H1 (cell line): ENCODE data around the gene KCTD21. TPM values are rescaled to one million over a fixed set of nuclear protein-coding genes. Genes with fewer than 3 reads are reported as not detected.

Experiments used
- CTCF ChIA-PET: fragments of 300-600 bp; sonication (Branson Sonifier 250); formaldehyde crosslinking; loops from one replicate; lab custom pipeline; 2021; ENCODE audit not compliant: partially characterized antibody; lab: Charles Lee
- POLR2A ChIA-PET: fragments of 300-600 bp; sonication (Branson Sonifier 250); formaldehyde crosslinking; loops from one replicate; lab custom pipeline; 2021; ENCODE audit warnings: inconsistent platforms; ENCODE audit not compliant: partially characterized antibody; lab: Charles Lee
- DNase-seq, 2 experiments: peaks; one replicate each; pipeline versions ENCODE4 v3.0.0 to v3.0.0-alpha.2; 2010 to 2022; ENCODE audit warnings: low spot score in 2 of 2, low read depth in 1 of 2, mixed read lengths in 1 of 2
- FAIRE-seq: peaks from 2 replicates; lab custom pipeline; 2011; peaks lifted over from hg19 to GRCh38; lab: Jason Lieb, UNC
- H2AFZ ChIP-seq: 2 replicates; pipeline ENCODE4 v1.8.1; 2012; ENCODE audit warnings: low read length, inconsistent platforms
- H2AK5ac ChIP-seq: 2 replicates; pipeline ENCODE4 v1.6.1; 2013; ENCODE audit warnings: low read depth, low read length
- H2BK120ac ChIP-seq: replicated peaks from 2 replicates; pipeline ENCODE3; 2013; ENCODE audit warnings: low read depth, low read length, inconsistent platforms
- H2BK12ac ChIP-seq: 2 replicates; pipeline ENCODE4 v1.6.1; 2013; ENCODE audit warnings: low read depth, low read length
- H2BK15ac ChIP-seq: 2 replicates; pipeline ENCODE4 v1.6.1; 2013; ENCODE audit warnings: low read length
- H2BK20ac ChIP-seq: 2 replicates; pipeline ENCODE4 v1.6.1; 2013; ENCODE audit warnings: low read length
- H2BK5ac ChIP-seq: 2 replicates; pipeline ENCODE4 v1.6.1; 2013; ENCODE audit warnings: low read depth, low read length
- H3K14ac ChIP-seq: 2 replicates; pipeline ENCODE4 v1.6.1; 2013; ENCODE audit warnings: inconsistent platforms; ENCODE audit not compliant: insufficient read length
- H3K18ac ChIP-seq: 2 replicates; pipeline ENCODE4 v1.6.1; 2013; ENCODE audit warnings: low read length; ENCODE audit errors: extremely low read depth
- H3K23ac ChIP-seq: 2 replicates; pipeline ENCODE4 v1.6.1; 2013; ENCODE audit warnings: inconsistent platforms; ENCODE audit not compliant: insufficient read length
- H3K23me2 ChIP-seq: 2 replicates; pipeline ENCODE4 v1.6.1; 2013; ENCODE audit warnings: low read depth, low read length
- H3K27ac ChIP-seq: 2 replicates; pipeline ENCODE4 v1.6.1; 2011; ENCODE audit warnings: low read depth, low read length, inconsistent platforms
- H3K27me3 ChIP-seq, 4 experiments: replicated peaks in 1 of 4; 1 replicate in 1 of 4; 2 replicates in 3 of 4; pipeline versions ENCODE4 v1.6.1 to v1.8.1; 2011 to 2013; ENCODE audit warnings: low read length in 3 of 4, mild to moderate bottlenecking in 3 of 4, inconsistent platforms in 2 of 4, mixed read lengths in 2 of 4, moderate library complexity in 1 of 4; ENCODE audit not compliant: control insufficient read depth in 3 of 4, insufficient read depth in 3 of 4; ENCODE audit errors: extremely low read depth in 1 of 4
- H3K36me3 ChIP-seq, 4 experiments: 2 replicates each; pipeline versions ENCODE4 v1.6.1 to v1.8.1; 2011 to 2013; ENCODE audit warnings: mild to moderate bottlenecking in 4 of 4, low read length in 3 of 4, moderate library complexity in 2 of 4, control low read depth in 1 of 4, inconsistent platforms in 1 of 4; ENCODE audit not compliant: insufficient read depth in 4 of 4, control insufficient read depth in 2 of 4
- H3K4ac ChIP-seq: replicated peaks from 2 replicates; pipeline ENCODE3; 2013; ENCODE audit warnings: low read length, low read depth, mixed read lengths, inconsistent platforms; ENCODE audit not compliant: insufficient read length
- H3K4me1 ChIP-seq, 4 experiments: replicated peaks in 1 of 4; 1 replicate in 1 of 4; 2 replicates in 3 of 4; pipeline versions ENCODE4 v1.6.1 to v1.8.1; 2011 to 2013; ENCODE audit warnings: low read length in 3 of 4, inconsistent platforms in 2 of 4, mixed read lengths in 1 of 4; ENCODE audit not compliant: insufficient read depth in 4 of 4, control insufficient read depth in 3 of 4
- H3K4me2 ChIP-seq, 2 experiments: 2 replicates each; pipeline versions ENCODE4 v1.6.1 to v1.8.1; 2011 to 2013; ENCODE audit warnings: low read depth in 2 of 2, low read length in 2 of 2, control low read depth in 1 of 2, inconsistent platforms in 1 of 2, mild to moderate bottlenecking in 1 of 2; ENCODE audit not compliant: insufficient read depth in 1 of 2
- H3K4me3 ChIP-seq, 4 experiments: fragments of 200-600, 300-600 bp in 1 of 4; sonication (generic), shearing (Covaris generic), sonication (Bioruptor Twin) in 1 of 4; 2 replicates each; pipeline versions ENCODE4 v1.5.1 to v1.8.1; 2011 to 2016; ENCODE audit warnings: low read length in 4 of 4, low read depth in 3 of 4, control low read depth in 2 of 4, inconsistent platforms in 2 of 4, mild to moderate bottlenecking in 2 of 4, mixed read lengths in 1 of 4, moderate library complexity in 1 of 4; ENCODE audit not compliant: insufficient read depth in 2 of 4; ENCODE audit errors: extremely low read depth in 1 of 4
- H3K56ac ChIP-seq: replicated peaks from 2 replicates; pipeline ENCODE3; 2013; ENCODE audit warnings: low read depth, mild to moderate bottlenecking, mixed read lengths, low read length, inconsistent platforms; ENCODE audit not compliant: insufficient read length
- H3K79me1 ChIP-seq: 2 replicates; pipeline ENCODE4 v1.6.1; 2013; ENCODE audit warnings: low read depth, low read length, control low read depth
- H3K79me2 ChIP-seq, 2 experiments: 2 replicates each; pipeline versions ENCODE4 v1.6.1 to v1.8.1; 2012 to 2013; ENCODE audit warnings: low read length in 2 of 2, mild to moderate bottlenecking in 2 of 2, inconsistent platforms in 1 of 2; ENCODE audit not compliant: insufficient read depth in 2 of 2, control insufficient read depth in 1 of 2
- H3K9ac ChIP-seq, 4 experiments: replicated peaks in 1 of 4; 1 replicate in 1 of 4; 2 replicates in 3 of 4; pipeline versions ENCODE4 v1.6.1 to v1.8.1; 2011 to 2013; ENCODE audit warnings: low read depth in 3 of 4, low read length in 3 of 4, control low read depth in 2 of 4, mild to moderate bottlenecking in 2 of 4, moderate library complexity in 2 of 4, inconsistent platforms in 1 of 4; ENCODE audit errors: extremely low read depth in 1 of 4
- H3K9me3 ChIP-seq, 2 experiments: 2 replicates each; pipeline versions ENCODE4 v1.6.1 to v1.8.1; 2012 to 2013; ENCODE audit warnings: mild to moderate bottlenecking in 2 of 2, moderate library complexity in 2 of 2, control low read depth in 1 of 2, inconsistent platforms in 1 of 2, low read depth in 1 of 2, low read length in 1 of 2, mixed read lengths in 1 of 2; ENCODE audit not compliant: insufficient read depth in 2 of 2
- H4K20me1 ChIP-seq, 2 experiments: replicated peaks in 1 of 2; 2 replicates each; pipeline versions ENCODE3 to v1.8.1; 2011 to 2013; ENCODE audit warnings: inconsistent platforms in 2 of 2, low read length in 2 of 2, mild to moderate bottlenecking in 1 of 2; ENCODE audit not compliant: insufficient read depth in 2 of 2, control insufficient read depth in 1 of 2
- H4K5ac ChIP-seq: 2 replicates; pipeline ENCODE4 v1.6.1; 2013; ENCODE audit warnings: low read length, low read depth, mixed read lengths, inconsistent platforms; ENCODE audit not compliant: insufficient read length
- H4K8ac ChIP-seq: 2 replicates; pipeline ENCODE4 v1.8.0; 2013; ENCODE audit warnings: mild to moderate bottlenecking, moderate library complexity, low read length, inconsistent platforms; ENCODE audit not compliant: insufficient read depth; ENCODE audit errors: extremely low read depth
- H4K91ac ChIP-seq: replicated peaks from 2 replicates; pipeline ENCODE3; 2013; ENCODE audit warnings: low read length, mixed read lengths, inconsistent platforms; ENCODE audit not compliant: insufficient read length
- GABPA ChIP-seq: IDR thresholded peaks from 2 replicates; pipeline ENCODE4 v1.6.1; 2011; ENCODE audit warnings: mild to moderate bottlenecking, low read length, moderate library complexity, borderline replicate concordance; ENCODE audit not compliant: insufficient read depth
- HDAC2 ChIP-seq, 2 experiments: fragments of 300-600 bp in 1 of 2; sonication (generic) in 1 of 2; IDR thresholded peaks; 2 replicates each; pipeline ENCODE4 v1.6.1; 2011 to 2012; ENCODE audit warnings: low read depth in 2 of 2, low read length in 2 of 2, mild to moderate bottlenecking in 2 of 2, moderate library complexity in 2 of 2, borderline replicate concordance in 1 of 2, inconsistent platforms in 1 of 2
- JUN ChIP-seq: IDR thresholded peaks from 2 replicates; pipeline ENCODE4 v1.6.1; 2011; ENCODE audit warnings: low read depth, mild to moderate bottlenecking, improper control_type of control experiment, low read length
- KDM5A ChIP-seq: fragments of 200-600 bp; IDR thresholded peaks from 2 replicates; pipeline ENCODE4 v1.7.1; 2012; ENCODE audit warnings: mild to moderate bottlenecking, low read length, inconsistent platforms, mixed read lengths
- POLR2AphosphoS5 ChIP-seq: IDR thresholded peaks from 2 replicates; pipeline ENCODE4 v1.6.1; 2011; ENCODE audit warnings: low read depth, low read length
- RNF2 ChIP-seq: fragments of 200-900, 300-1000 bp; sonication (generic); IDR thresholded peaks from 2 replicates; pipeline ENCODE4 v1.7.1; 2016; ENCODE audit warnings: borderline replicate concordance, low read depth, mild to moderate bottlenecking, antibody characterized with exemption, low read length; ENCODE audit not compliant: poor library complexity, severe bottlenecking; ENCODE audit errors: missing control alignments
- SP2 ChIP-seq: IDR thresholded peaks from 2 replicates; pipeline ENCODE4 v1.6.1; 2012; ENCODE audit warnings: mild to moderate bottlenecking, low read length, inconsistent platforms
- YY1 ChIP-seq: IDR thresholded peaks from 2 replicates; pipeline ENCODE4 v1.6.1; 2011; ENCODE audit warnings: low read depth, mild to moderate bottlenecking, low read length
- WGBS, 2 experiments: shearing (Covaris generic) in 1 of 2; methylation state at CpG; one replicate each; pipeline versions ENCODE4 v1.1.6 to v1.1.7; 2013 to 2015; ENCODE audit warnings: low lambda C conversion rate in 2 of 2, mixed read lengths in 2 of 2, inconsistent platforms in 1 of 2, low coverage in 1 of 2, missing lambda C conversion rate in 1 of 2; ENCODE audit not compliant: insufficient replicate concordance in 2 of 2, insufficient coverage in 1 of 2, insufficient read length in 1 of 2; ENCODE audit errors: extremely low coverage in 1 of 2, missing lambda C conversion rate in 1 of 2; 5-methylcytosine and 5-hydroxymethylcytosine counted together
- polyA plus RNA-seq, 7 experiments: library from polyadenylated mRNA; depleted of rRNA in 3 of 7; stranded (reverse) in 5 of 7; unstranded in 2 of 7; fragments of >200 nt in 5 of 7; fragments of 200-250 nt in 2 of 7; gene quantifications; 1 replicate in 5 of 7; 2 replicates in 1 of 7; 4 replicates in 1 of 7; pipeline versions ENCODE4 v1.2.1 to v1.2.3, GENCODE V29; 2011 to 2013; ENCODE audit warnings: missing spikeins in 2 of 7, mixed read lengths in 2 of 7
- total RNA-seq: library from RNA; stranded (reverse); fragmentation: NEBNext Ultra II Directional; extraction: Animal tissue kit (Norgen Biotek cat#: 25700); gene quantifications from 2 replicates; pipeline ENCODE4 v1.2.1, GENCODE V29; 2021
- TF ChIP-seq, protein P1 (sequence below): IDR thresholded peaks from 2 replicates; pipeline ENCODE4 v1.6.1; 2012; ENCODE audit warnings: inconsistent platforms
- TF ChIP-seq, protein P2 (sequence below), 3 experiments: IDR thresholded peaks; 1 replicate in 2 of 3; 2 replicates in 1 of 3; pipeline versions ENCODE4 v1.5.1 to v1.6.1; 2011; ENCODE audit warnings: low read length in 3 of 3, mild to moderate bottlenecking in 3 of 3, inconsistent platforms in 2 of 3, low read depth in 1 of 3, moderate library complexity in 1 of 3; ENCODE audit not compliant: insufficient read depth in 1 of 3; ENCODE audit errors: control extremely low read depth in 1 of 3

KCTD21 gene
- total and polyA plus RNA-seq, 2 of the 8 experiments (the other 6 are each of a cell fraction or from before 2014, with no cell fraction given): 3.2 to 4.1 TPM

DNA sequence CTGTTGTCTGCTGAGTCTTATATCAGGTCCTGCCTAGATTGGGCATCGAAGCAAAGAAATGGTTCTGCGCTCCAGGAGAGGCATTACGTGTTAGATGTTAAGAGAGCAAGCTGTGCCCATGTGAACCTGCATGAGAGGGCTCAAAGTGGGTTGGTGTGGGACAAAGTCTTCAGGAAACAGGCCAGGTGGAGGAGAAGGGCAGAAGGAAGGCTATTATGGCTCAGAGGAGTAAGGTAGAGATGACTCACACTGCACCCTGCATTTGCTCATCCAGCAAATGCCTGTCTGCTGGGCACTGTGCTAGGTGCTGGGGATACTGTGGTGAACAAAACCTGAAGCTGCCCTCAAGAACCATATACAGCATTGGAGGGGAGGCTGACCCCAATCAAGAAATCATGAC lies 6.1 kb upstream of the KCTD21 start:
- peaks cover 0 to under 1% (median under 1%) of the 10 kb centered on the region in 4 experiments; a peak in 4 of 7 replicates for H3K4me1 ChIP-seq
- no peak overlapping the region for H3K4ac ChIP-seq
- no peaks in the 10 kb centered on the region for H3K79me2 ChIP-seq
- no peak overlapping the region for H2BK12ac ChIP-seq
- H2AK5ac ChIP-seq: no peak overlapping the region
- no peaks in the 10 kb centered on the region for H3K23me2 ChIP-seq
- FAIRE-seq: no peak
- H3K9me3 ChIP-seq: no peaks in the 10 kb centered on the region
- no peak overlapping the region for H3K4me2 ChIP-seq
- H4K91ac ChIP-seq: no peak overlapping the region
- no peak overlapping the region for H2BK120ac ChIP-seq
- H2AFZ ChIP-seq: no peak overlapping the region
- no peak overlapping the region for H3K56ac ChIP-seq
- H4K8ac ChIP-seq: no peak overlapping the region
- no peak overlapping the region for H3K14ac ChIP-seq
- POLR2A ChIA-PET: interaction anchor here (1.0 to 1.5 kb wide), 2 partner anchors 14 to 27 kb away, joined by 3 read pairs; no protein-coding TSS in a partner anchor
- no peak overlapping the region for H3K18ac ChIP-seq
- no peaks in the 10 kb centered on the region for H3K36me3 ChIP-seq
- H3K27me3 ChIP-seq: 0 out of 7 replicates have a peak, but pooled peaks cover 0 to 2% (median 0%) of the 10 kb centered on the region in 4 experiments
- no peak overlapping the region for H3K27ac ChIP-seq
- no peak overlapping the region for H2BK15ac ChIP-seq
- H4K5ac ChIP-seq: no peak overlapping the region
- no peak for DNase-seq
- WGBS, 2 experiments: 85% methylated on average over 3 of the region's 3 CpGs; no CpG with 5 or more reads in 1 of the 2 experiments
- H4K20me1 ChIP-seq: peaks cover 0 to 3% of the 10 kb centered on the region in 2 experiments
- H2BK5ac ChIP-seq: no peak overlapping the region
- no peak overlapping the region for H3K4me3 ChIP-seq
- H3K79me1 ChIP-seq: peaks cover 2% of the 10 kb centered on the region; the same call in 1 of the 2 replicates
- H3K9ac ChIP-seq: no peak overlapping the region
- CTCF ChIA-PET: interaction anchor here (1.1 to 1.6 kb wide), 3 partner anchors 25 to 370 kb away, joined by 3 to 5 read pairs (median 3); no protein-coding TSS in a partner anchor
- H3K23ac ChIP-seq: no peak overlapping the region
- H2BK20ac ChIP-seq: no peak overlapping the region
- TF ChIP-seq YY1 (no peak), SP2 (no peak), HDAC2 (IDR thresholded peaks at IDR 0.05; ENCODE audit: borderline replicate concordance in 1 of 2, low read depth in 2 of 2, low read length in 2 of 2) (no peak), RNF2 (no peak), GABPA (no peak), KDM5A (no peak), JUN (no peak), POLR2AphosphoS5 (no peak)
- TF ChIP-seq, protein P1, sequence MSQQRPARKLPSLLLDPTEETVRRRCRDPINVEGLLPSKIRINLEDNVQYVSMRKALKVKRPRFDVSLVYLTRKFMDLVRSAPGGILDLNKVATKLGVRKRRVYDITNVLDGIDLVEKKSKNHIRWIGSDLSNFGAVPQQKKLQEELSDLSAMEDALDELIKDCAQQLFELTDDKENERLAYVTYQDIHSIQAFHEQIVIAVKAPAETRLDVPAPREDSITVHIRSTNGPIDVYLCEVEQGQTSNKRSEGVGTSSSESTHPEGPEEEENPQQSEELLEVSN: no peak
- TF ChIP-seq, protein P2, sequence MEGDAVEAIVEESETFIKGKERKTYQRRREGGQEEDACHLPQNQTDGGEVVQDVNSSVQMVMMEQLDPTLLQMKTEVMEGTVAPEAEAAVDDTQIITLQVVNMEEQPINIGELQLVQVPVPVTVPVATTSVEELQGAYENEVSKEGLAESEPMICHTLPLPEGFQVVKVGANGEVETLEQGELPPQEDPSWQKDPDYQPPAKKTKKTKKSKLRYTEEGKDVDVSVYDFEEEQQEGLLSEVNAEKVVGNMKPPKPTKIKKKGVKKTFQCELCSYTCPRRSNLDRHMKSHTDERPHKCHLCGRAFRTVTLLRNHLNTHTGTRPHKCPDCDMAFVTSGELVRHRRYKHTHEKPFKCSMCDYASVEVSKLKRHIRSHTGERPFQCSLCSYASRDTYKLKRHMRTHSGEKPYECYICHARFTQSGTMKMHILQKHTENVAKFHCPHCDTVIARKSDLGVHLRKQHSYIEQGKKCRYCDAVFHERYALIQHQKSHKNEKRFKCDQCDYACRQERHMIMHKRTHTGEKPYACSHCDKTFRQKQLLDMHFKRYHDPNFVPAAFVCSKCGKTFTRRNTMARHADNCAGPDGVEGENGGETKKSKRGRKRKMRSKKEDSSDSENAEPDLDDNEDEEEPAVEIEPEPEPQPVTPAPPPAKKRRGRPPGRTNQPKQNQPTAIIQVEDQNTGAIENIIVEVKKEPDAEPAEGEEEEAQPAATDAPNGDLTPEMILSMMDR (IDR thresholded peaks at IDR 0.05; ENCODE audit: control extremely low read depth in 1 of 3, insufficient read depth in 1 of 3, low read depth in 1 of 3, low read length in 3 of 3): no peak
